A673 (cell line): ENCODE results near the gene LAP3. TPM values are rescaled to one million over a fixed set of nuclear protein-coding genes. Genes with fewer than 3 reads are reported as not detected.

Experiments used
- BruUV-seq: library from RNA; stranded (reverse); fragments of 400-500 nt; replicated peaks from 2 replicates; lab custom pipeline; 2021; lab: Mats Ljungman, UMichigan
- CTCF ChIA-PET: fragments of 300-600 bp; sonication (Branson Sonifier 250); formaldehyde crosslinking; loops from one replicate; lab custom pipeline; 2022; ENCODE audit warnings: antibody characterized with exemption; lab: Charles Lee
- POLR2A ChIA-PET: fragments of 300-600 bp; sonication (Branson Sonifier 250); formaldehyde crosslinking; loops from one replicate; lab custom pipeline; 2022; ENCODE audit warnings: antibody characterized with exemption; ENCODE audit not compliant: low non-redundant PET; lab: Charles Lee
- DNase-seq: peaks from one replicate; pipeline ENCODE4 v3.0.0-alpha.2; 2015; ENCODE audit warnings: low spot score
- H3K27ac ChIP-seq: fragments of 200-600 bp; sonication (generic); 2 replicates; pipeline ENCODE4 v1.5.1; 2016; ENCODE audit warnings: mixed run types, low read depth, mild to moderate bottlenecking, mixed read lengths, antibody characterized with exemption, low read length; ENCODE audit not compliant: poor library complexity, severe bottlenecking
- H3K27me3 ChIP-seq: fragments of 200-600 bp; sonication (generic); replicated peaks from 2 replicates; pipeline ENCODE4 v1.6.1; 2017; ENCODE audit warnings: mixed run types, low read depth, mild to moderate bottlenecking, mixed read lengths, antibody characterized with exemption, low read length; ENCODE audit not compliant: insufficient read depth, poor library complexity
- H3K36me3 ChIP-seq: fragments of 200-600 bp; sonication (generic); 2 replicates; pipeline ENCODE4 v1.6.1; 2016; ENCODE audit warnings: mixed run types, mild to moderate bottlenecking, mixed read lengths, antibody characterized with exemption, low read length; ENCODE audit not compliant: insufficient read depth, poor library complexity, severe bottlenecking
- H3K4me1 ChIP-seq: fragments of 200-600 bp; sonication (generic); 2 replicates; pipeline ENCODE4 v1.6.1; 2017; ENCODE audit warnings: mixed run types, mild to moderate bottlenecking, mixed read lengths, antibody characterized with exemption, low read length; ENCODE audit not compliant: insufficient read depth, poor library complexity, severe bottlenecking
- H3K4me3 ChIP-seq: fragments of 200-600 bp; sonication (generic); 2 replicates; pipeline ENCODE4 v1.5.1; 2016; ENCODE audit warnings: low read depth, mixed run types, mild to moderate bottlenecking, mixed read lengths, low read length; ENCODE audit not compliant: poor library complexity, severe bottlenecking
- H3K9me3 ChIP-seq: fragments of 200-600 bp; sonication (generic); 2 replicates; pipeline ENCODE4 v1.6.1; 2016; ENCODE audit warnings: mixed run types, low read depth, mild to moderate bottlenecking, mixed read lengths, antibody characterized with exemption, low read length; ENCODE audit not compliant: poor library complexity, severe bottlenecking
- CTCF ChIP-seq: fragments of 300-800, 200-600 bp; sonication (generic); conservative IDR thresholded peaks from 2 replicates; pipeline ENCODE4 v1.5.1; 2017; ENCODE audit warnings: low read depth, mild to moderate bottlenecking, antibody characterized with exemption, low read length, moderate library complexity, mixed read lengths
- EZH2 ChIP-seq: fragments of 200-600 bp; sonication (generic); IDR thresholded peaks from 2 replicates; pipeline ENCODE4 v1.6.1; 2017; ENCODE audit warnings: borderline replicate concordance, low read depth, mild to moderate bottlenecking, mixed read lengths, antibody characterized with exemption, low read length; ENCODE audit not compliant: poor library complexity, severe bottlenecking
- intact Hi-C: fragments of 100-400 bp; cut with micrococcal nuclease; formaldehyde crosslinking; loops from one replicate; pipeline ENCODE4 v1.10.0; 2022; ENCODE audit not compliant: unreplicated experiment
- total RNA-seq: library from RNA; stranded (reverse); gene quantifications from 2 replicates; pipeline ENCODE4 v1.2.3, GENCODE V29; 2021

Gene LAP3
- total RNA-seq, 1 experiment from 2014 or later = 54.1 TPM

GRCh38 chr4:17560065-17560673 is 16.8 kb upstream of the LAP3 start:
- ChIA-PET POLR2A (no interaction called here), CTCF (no interaction called here)
- no TSS peak for BruUV-seq
- H3K4me1 ChIP-seq = no peaks in the 10 kb centered on the region
- no peak for TF ChIP-seq EZH2
- no peak for TF ChIP-seq CTCF
- no peaks in the 10 kb centered on the region for H3K27me3 ChIP-seq
- no peak overlapping the region for H3K4me3 ChIP-seq
- H3K27ac ChIP-seq = no peak overlapping the region
- H3K9me3 ChIP-seq = no peaks in the 10 kb centered on the region
- intact Hi-C loops = no loop called here
- no peak for DNase-seq
- no peaks in the 10 kb centered on the region for H3K36me3 ChIP-seq

- intact Hi-C loops = no loop called here
- no TSS peak for BruUV-seq
Measured at GRCh38 chr4:17561195-17561909, 15.6 kb upstream of the LAP3 start.

GRCh38 chr4:17562157-17562556 is 14.8 kb upstream of the LAP3 start:
- Histone ChIP-seq H3K9me3 (no peaks in the 10 kb centered on the region), H3K4me3 (no peak overlapping the region), H3K4me1 (no peaks in the 10 kb centered on the region), H3K27ac (no peak overlapping the region), H3K27me3 (no peaks in the 10 kb centered on the region), H3K36me3 (no peaks in the 10 kb centered on the region)
- no TSS peak for BruUV-seq
- intact Hi-C loops = no loop called here
- TF ChIP-seq CTCF (peak; percentile 47), EZH2 (no peak)
- ChIA-PET CTCF (no interaction called here), POLR2A (no interaction called here)
- peak; percentile 22 for DNase-seq

More at GRCh38 chr4:17561195-17561909, 15.6 kb upstream of the LAP3 start:
- Histone ChIP-seq H3K27me3 (no peaks in the 10 kb centered on the region), H3K9me3 (no peaks in the 10 kb centered on the region), H3K36me3 (no peaks in the 10 kb centered on the region), H3K4me1 (no peaks in the 10 kb centered on the region), H3K27ac (no peak overlapping the region), H3K4me3 (no peak overlapping the region)
- DNase-seq = peak; percentile 75
- ChIA-PET CTCF (no interaction called here), POLR2A (no interaction called here)
- no peak for TF ChIP-seq EZH2
- TF ChIP-seq CTCF = no peak
